GM13977 (cell line): ENCODE measurements around the gene NAP1L4.

Source experiments
- DNase-seq: peaks from one replicate; pipeline ENCODE4 v3.0.0; 2012; ENCODE audit warnings: low spot score
- CTCF ChIP-seq: IDR thresholded peaks from 2 replicates; pipeline ENCODE4 v1.5.1; 2012; ENCODE audit warnings: mild to moderate bottlenecking, control low read depth; ENCODE audit not compliant: insufficient read depth; ENCODE audit errors: extremely low read depth, missing control alignments
- in situ Hi-C: fragments of 300-500 bp; cut with MboI; formaldehyde crosslinking; loops from one replicate; pipeline ENCODE4 v1.12.0; 2022; ENCODE audit warnings: low sequenced_read_pairs, low pct_unique_long_range_greater_than_20kb, mixed read lengths, inconsistent platforms; ENCODE audit not compliant: unreplicated experiment

NAP1L4 gene

GRCh38 chr11:2977113-2977512 is 15.0 kb downstream of the NAP1L4 start:
- in situ Hi-C loops = no loop called here
- TF ChIP-seq CTCF = no peak
- no peak for DNase-seq

GRCh38 chr11:2976294-2977063 is 15.7 kb downstream of the NAP1L4 start:
- no peak for DNase-seq
- in situ Hi-C loops = no loop called here
- TF ChIP-seq CTCF = no peak

GRCh38 chr11:2975594-2975993 is 16.5 kb downstream of the NAP1L4 start:
- DNase-seq = peak; percentile 36
- peak; percentile 48 for TF ChIP-seq CTCF
- in situ Hi-C loops = no loop called here

GRCh38 chr11:2974272-2974671 is 17.9 kb downstream of the NAP1L4 start:
- in situ Hi-C loops = no loop called here
- no peak for DNase-seq
- TF ChIP-seq CTCF = no peak

- in situ Hi-C loops = no loop called here
- TF ChIP-seq CTCF = no peak
- DNase-seq = no peak
These were observed 23.7 kb downstream of the NAP1L4 start for GRCh38 chr11:2968341-2968900.

- TF ChIP-seq CTCF = no peak
- in situ Hi-C loops = no loop called here
- DNase-seq = no peak
These were observed 27.3 kb downstream of the NAP1L4 start for GRCh38 chr11:2964782-2965181.
